ENCODE measurements around the gene DHX58.

GRCh38 chr17:42060231-42060630 lies 52.3 kb downstream of the DHX58 start:
- TF ChIP-seq CTCF (IDR thresholded peaks at IDR 0.05), result no peak
- no peak for TF ChIP-seq POLR2A (IDR thresholded peaks at IDR 0.05)

Measured in testis (tissue), 2 donors.